H9 (cell line): ENCODE measurements around the gene MRPL34. TPM values are rescaled to one million over a fixed set of nuclear protein-coding genes. Genes with fewer than 3 reads are reported as not detected.

Experiments used
- DNase-seq: peaks from one replicate; pipeline ENCODE4 v3.0.0-alpha.2; 2017
- H2AFZ ChIP-seq: one replicate; pipeline ENCODE4 v1.6.1; 2013; ENCODE audit warnings: mild to moderate bottlenecking, low read length, control low read depth, moderate library complexity
- H2AK5ac ChIP-seq: 2 replicates; pipeline ENCODE4 v1.6.1; 2013; ENCODE audit warnings: low read length, control low read depth, mixed read lengths; ENCODE audit not compliant: insufficient read length
- H2BK120ac ChIP-seq: one replicate; pipeline ENCODE4 v1.6.1; 2013; ENCODE audit warnings: low read depth, mild to moderate bottlenecking, low read length, control low read depth, inconsistent platforms; ENCODE audit not compliant: poor library complexity, severe bottlenecking
- H2BK12ac ChIP-seq: 2 replicates; pipeline ENCODE4 v1.6.1; 2013; ENCODE audit warnings: low read length, control low read depth, mixed read lengths, low read depth; ENCODE audit not compliant: insufficient read length
- H2BK15ac ChIP-seq: 2 replicates; pipeline ENCODE4 v1.6.1; 2013; ENCODE audit warnings: low read depth, low read length, control low read depth
- H2BK20ac ChIP-seq: one replicate; pipeline ENCODE4 v1.6.1; 2013; ENCODE audit warnings: low read depth, mild to moderate bottlenecking, low read length, control low read depth, inconsistent platforms; ENCODE audit not compliant: poor library complexity, severe bottlenecking
- H2BK5ac ChIP-seq: 2 replicates; pipeline ENCODE4 v1.6.1; 2013; ENCODE audit warnings: low read length, control low read depth, mixed read lengths; ENCODE audit not compliant: insufficient read length
- H3K14ac ChIP-seq: 2 replicates; pipeline ENCODE4 v1.6.1; 2013; ENCODE audit warnings: low read length, control low read depth; ENCODE audit not compliant: insufficient read depth
- H3K18ac ChIP-seq: 2 replicates; pipeline ENCODE4 v1.6.1; 2013; ENCODE audit warnings: low read depth, mild to moderate bottlenecking, mixed read lengths, low read length, control low read depth; ENCODE audit not compliant: insufficient read length
- H3K23ac ChIP-seq: 2 replicates; pipeline ENCODE4 v1.6.1; 2013; ENCODE audit warnings: low read length, control low read depth, mixed read lengths, low read depth; ENCODE audit not compliant: insufficient read length
- H3K23me2 ChIP-seq: 2 replicates; pipeline ENCODE4 v1.6.1; 2013; ENCODE audit warnings: low read depth, mild to moderate bottlenecking, mixed read lengths, low read length, control low read depth; ENCODE audit not compliant: insufficient read length, poor library complexity, severe bottlenecking
- H3K27ac ChIP-seq: 2 replicates; pipeline ENCODE4 v1.5.1; 2013; ENCODE audit warnings: low read length, control low read depth, mixed read lengths, low read depth; ENCODE audit not compliant: insufficient read length
- H3K27me3 ChIP-seq: 2 replicates; pipeline ENCODE4 v1.6.1; 2013; ENCODE audit warnings: low read length, control low read depth, inconsistent platforms; ENCODE audit not compliant: insufficient read depth
- H3K4ac ChIP-seq: 2 replicates; pipeline ENCODE4 v1.6.1; 2013; ENCODE audit warnings: low read depth, mild to moderate bottlenecking, control low read depth, inconsistent platforms, low read length, moderate library complexity
- H3K4me1 ChIP-seq: 2 replicates; pipeline ENCODE4 v1.6.1; 2013; ENCODE audit warnings: low read length, control low read depth, inconsistent platforms; ENCODE audit not compliant: insufficient read depth
- H3K4me2 ChIP-seq: 2 replicates; pipeline ENCODE4 v1.6.1; 2013; ENCODE audit warnings: low read length, control low read depth, mixed read lengths; ENCODE audit not compliant: insufficient read length, insufficient read depth
- H3K56ac ChIP-seq: 2 replicates; pipeline ENCODE4 v1.6.1; 2013; ENCODE audit warnings: low read depth, mild to moderate bottlenecking, mixed read lengths, low read length, control low read depth; ENCODE audit not compliant: insufficient read length
- H3K79me1 ChIP-seq: 2 replicates; pipeline ENCODE4 v1.6.1; 2013; ENCODE audit warnings: low read depth, mild to moderate bottlenecking, moderate library complexity, low read length, control low read depth, inconsistent platforms; ENCODE audit not compliant: insufficient read depth, poor library complexity, severe bottlenecking
- H3K79me2 ChIP-seq: 2 replicates; pipeline ENCODE4 v1.6.1; 2013; ENCODE audit warnings: low read length, control low read depth, inconsistent platforms; ENCODE audit not compliant: insufficient read depth
- H3K9ac ChIP-seq: 2 replicates; pipeline ENCODE4 v1.6.1; 2013; ENCODE audit warnings: low read length, control low read depth, mixed read lengths; ENCODE audit not compliant: insufficient read length; ENCODE audit errors: extremely low read depth
- H3K9me3 ChIP-seq: one replicate; pipeline ENCODE4 v1.6.1; 2013; ENCODE audit warnings: low read depth, low read length, inconsistent platforms; ENCODE audit not compliant: control insufficient read depth
- H3T11ph ChIP-seq: one replicate; pipeline ENCODE4 v1.6.1; 2013; ENCODE audit warnings: mild to moderate bottlenecking, low read length, control low read depth, inconsistent platforms
- H4K20me1 ChIP-seq: one replicate; pipeline ENCODE4 v1.6.1; 2013; ENCODE audit not compliant: control insufficient read depth, insufficient read length, insufficient read depth
- H4K5ac ChIP-seq: 2 replicates; pipeline ENCODE4 v1.6.1; 2013; ENCODE audit warnings: low read depth, mild to moderate bottlenecking, mixed read lengths, low read length, control low read depth; ENCODE audit not compliant: insufficient read length
- H4K8ac ChIP-seq: replicated peaks from 2 replicates; pipeline ENCODE4 v1.6.1; 2013; ENCODE audit warnings: low read length, control low read depth, mixed read lengths, low read depth; ENCODE audit not compliant: insufficient read length
- H4K91ac ChIP-seq: 2 replicates; pipeline ENCODE4 v1.6.1; 2013; ENCODE audit warnings: low read depth, mild to moderate bottlenecking, moderate library complexity, mixed read lengths, low read length, control low read depth; ENCODE audit not compliant: insufficient read length
- H3K27ac Mint-ChIP-seq, 3 experiments: 2 replicates in 2 of 3; 3 replicates in 1 of 3; pipeline ENCODE4 v1.8.0; 2020 to 2021; ENCODE audit warnings: mixed read lengths in 3 of 3, mild to moderate bottlenecking in 1 of 3, moderate library complexity in 1 of 3
- H3K27me3 Mint-ChIP-seq: 2 replicates; pipeline ENCODE4 v1.8.0; 2021; ENCODE audit warnings: low read depth, mild to moderate bottlenecking, moderate library complexity, mixed read lengths
- H3K36me3 Mint-ChIP-seq, 3 experiments: 2 replicates in 2 of 3; 3 replicates in 1 of 3; pipeline ENCODE4 v1.8.0; 2020 to 2021; ENCODE audit warnings: low read depth in 3 of 3, mixed read lengths in 3 of 3; ENCODE audit not compliant: insufficient read depth in 1 of 3
- H3K4me1 Mint-ChIP-seq, 2 experiments: 2 replicates each; pipeline ENCODE4 v1.8.0; 2020; ENCODE audit warnings: mixed read lengths in 2 of 2
- H3K4me3 Mint-ChIP-seq, 2 experiments: 2 replicates in 1 of 2; 3 replicates in 1 of 2; pipeline ENCODE4 v1.8.0; 2020 to 2021; ENCODE audit warnings: mild to moderate bottlenecking in 2 of 2, mixed read lengths in 2 of 2, moderate library complexity in 1 of 2
- H3K9me3 Mint-ChIP-seq, 2 experiments: 2 replicates in 1 of 2; 3 replicates in 1 of 2; pipeline ENCODE4 v1.8.0; 2020; ENCODE audit warnings: mild to moderate bottlenecking in 2 of 2, mixed read lengths in 2 of 2, moderate library complexity in 1 of 2
- WGBS: extraction: QIAGEN DNeasy Blood & Tissue Kit; methylation state at CpG from one replicate; pipeline ENCODE4 v1.1.7; 2013; ENCODE audit warnings: missing lambda C conversion rate, low lambda C conversion rate, mixed read lengths; ENCODE audit not compliant: insufficient read length; ENCODE audit errors: extremely low coverage; 5-methylcytosine and 5-hydroxymethylcytosine counted together
- total RNA-seq: library from RNA; stranded (reverse); gene quantifications from 2 replicates; pipeline ENCODE4 v1.2.1, GENCODE V29; 2021
- TF ChIP-seq, protein P1 (sequence below): fragments of 200-600 bp; sonication (generic); conservative IDR thresholded peaks from 3 replicates; pipeline ENCODE4 v1.8.0; 2021; ENCODE audit warnings: antibody characterized with exemption, mild to moderate bottlenecking

The MRPL34 gene
- total RNA-seq, 1 experiment from 2014 or later, result 84.6 TPM

- Histone ChIP-seq H2BK5ac (no peak overlapping the region), H3K56ac (no peak overlapping the region), H4K8ac (no peak overlapping the region), H4K91ac (no peak overlapping the region), H3K4ac (no peak overlapping the region), H3K4me2 (no peak overlapping the region), H2BK12ac (no peak overlapping the region), H2BK15ac (no peak overlapping the region), H3K14ac (no peak overlapping the region), H2BK20ac (no peak overlapping the region), H4K5ac (no peak overlapping the region), H3K18ac (no peak overlapping the region), H3K79me1 (no peaks in the 10 kb centered on the region), H2AK5ac (no peak overlapping the region), H3K23ac (no peak overlapping the region), H3K9ac (no peak overlapping the region), H3K4me1 (no peaks in the 10 kb centered on the region), H3K79me2 (no peaks in the 10 kb centered on the region), H3K27me3 (no peaks in the 10 kb centered on the region), H4K20me1 (no peaks in the 10 kb centered on the region), H2AFZ (no peak overlapping the region), H3K27ac (no peak overlapping the region), H2BK120ac (no peak overlapping the region), H3K23me2 (peaks cover 21% of the 10 kb centered on the region), H3T11ph (no peak overlapping the region), H3K9me3 (no peaks in the 10 kb centered on the region)
- Mint-ChIP-seq H3K27ac (no peak overlapping the region), H3K4me3 (peak overlapping the region in 1 of 2 experiments; percentile 75; a peak in 1 of 5 replicates), H3K4me1 (peaks cover 14 to 35% of the 10 kb centered on the region in 2 experiments), H3K36me3 (peaks cover 11 to 29% (median 25%) of the 10 kb centered on the region in 3 experiments), H3K27me3 (peaks cover 6% of the 10 kb centered on the region), H3K9me3 (no peaks in the 10 kb centered on the region; a peak in 1 of 5 replicates)
- DNase-seq, result no peak
- no CpG with 5 or more reads among the region's 8 CpGs for WGBS
- TF ChIP-seq, protein P1, sequence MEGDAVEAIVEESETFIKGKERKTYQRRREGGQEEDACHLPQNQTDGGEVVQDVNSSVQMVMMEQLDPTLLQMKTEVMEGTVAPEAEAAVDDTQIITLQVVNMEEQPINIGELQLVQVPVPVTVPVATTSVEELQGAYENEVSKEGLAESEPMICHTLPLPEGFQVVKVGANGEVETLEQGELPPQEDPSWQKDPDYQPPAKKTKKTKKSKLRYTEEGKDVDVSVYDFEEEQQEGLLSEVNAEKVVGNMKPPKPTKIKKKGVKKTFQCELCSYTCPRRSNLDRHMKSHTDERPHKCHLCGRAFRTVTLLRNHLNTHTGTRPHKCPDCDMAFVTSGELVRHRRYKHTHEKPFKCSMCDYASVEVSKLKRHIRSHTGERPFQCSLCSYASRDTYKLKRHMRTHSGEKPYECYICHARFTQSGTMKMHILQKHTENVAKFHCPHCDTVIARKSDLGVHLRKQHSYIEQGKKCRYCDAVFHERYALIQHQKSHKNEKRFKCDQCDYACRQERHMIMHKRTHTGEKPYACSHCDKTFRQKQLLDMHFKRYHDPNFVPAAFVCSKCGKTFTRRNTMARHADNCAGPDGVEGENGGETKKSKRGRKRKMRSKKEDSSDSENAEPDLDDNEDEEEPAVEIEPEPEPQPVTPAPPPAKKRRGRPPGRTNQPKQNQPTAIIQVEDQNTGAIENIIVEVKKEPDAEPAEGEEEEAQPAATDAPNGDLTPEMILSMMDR, result no peak
Observed at GRCh38 chr19:17332360-17332676, 26.6 kb downstream of the MRPL34 start.
